NCI-H2029 (cell line): ENCODE data around the gene CADPS.

Experiments
- DNase-seq: peaks from one replicate; lab custom pipeline; 2025; lab: John Stamatoyannopoulos, UW

Gene CADPS

GRCh38 chr3:62686503-62687294 is 188.5 kb downstream of the CADPS start:
- DNase-seq = no peak

GRCh38 chr3:62682826-62683225 is 192.4 kb downstream of the CADPS start:
- DNase-seq = no peak

- no peak for DNase-seq
Observed at GRCh38 chr3:62679988-62680387, 195.2 kb downstream of the CADPS start.

GRCh38 chr3:62678841-62679240 is 196.4 kb downstream of the CADPS start:
- no peak for DNase-seq

GRCh38 chr3:62677926-62678325 is 197.3 kb downstream of the CADPS start:
- DNase-seq = no peak

GRCh38 chr3:62676689-62677271 is 198.4 kb downstream of the CADPS start:
- DNase-seq = no peak

GRCh38 chr3:62675492-62675891 is 199.7 kb downstream of the CADPS start:
- DNase-seq = no peak

GRCh38 chr3:62672988-62673313 is 202.3 kb downstream of the CADPS start:
- DNase-seq = no peak

GRCh38 chr3:62672270-62672987 is 202.8 kb downstream of the CADPS start:
- no peak for DNase-seq

- no peak for DNase-seq
Observed at GRCh38 chr3:62670351-62670750, 204.9 kb downstream of the CADPS start.

- no peak for DNase-seq
Observed at GRCh38 chr3:62669161-62669560, 206.1 kb downstream of the CADPS start.

- no peak for DNase-seq
Observed at GRCh38 chr3:62667714-62668113, 207.5 kb downstream of the CADPS start.

GRCh38 chr3:62665627-62666437 is 209.4 kb downstream of the CADPS start:
- no peak for DNase-seq

- no peak for DNase-seq
Observed at GRCh38 chr3:62662677-62663076, 212.5 kb downstream of the CADPS start.

GRCh38 chr3:62659660-62660059 is 215.6 kb downstream of the CADPS start:
- no peak for DNase-seq

GRCh38 chr3:62655691-62656063 is 219.5 kb downstream of the CADPS start:
- no peak for DNase-seq

- no peak for DNase-seq
Observed at GRCh38 chr3:62655056-62655690, 220.0 kb downstream of the CADPS start.

- DNase-seq = no peak
Observed at GRCh38 chr3:62653796-62654195, 221.4 kb downstream of the CADPS start.

GRCh38 chr3:62647711-62648110 is 227.5 kb downstream of the CADPS start:
- DNase-seq = no peak

GRCh38 chr3:62644493-62644892 is 230.7 kb downstream of the CADPS start:
- no peak for DNase-seq

- no peak for DNase-seq
Observed at GRCh38 chr3:62638316-62638715, 236.9 kb downstream of the CADPS start.

GRCh38 chr3:62636235-62636826 is 238.9 kb downstream of the CADPS start:
- no peak for DNase-seq
